HCT116 (cell line): ENCODE data around the gene TGOLN2. TPM values are rescaled to one million over a fixed set of nuclear protein-coding genes. Genes with fewer than 3 reads are reported as not detected.
"Not testable (repeated sequence)": the region's sequence is repeated elsewhere in the genome, so short reads cannot be mapped to it uniquely, and the experiment has no call there.

Source experiments
- ATAC-seq: fragments of 200-7000 bp; cut with Tn5 transposase; 2 replicates; pipeline ENCODE4 v1.9.1; 2020; ENCODE audit warnings: mild to moderate bottlenecking, moderate library complexity
- BruUV-seq: library from RNA; stranded (reverse); fragments of 400-500 nt; replicated peaks from 2 replicates; lab custom pipeline; 2021; lab: Mats Ljungman, UMichigan
- CTCF ChIA-PET: fragments of 300-600 bp; sonication (Branson Sonifier 250); formaldehyde crosslinking; loops from one replicate; lab custom pipeline; 2021; ENCODE audit warnings: antibody characterized with exemption; lab: Charles Lee
- POLR2A ChIA-PET: fragments of 300-600, 350-600 bp; sonication (Branson Sonifier 250); formaldehyde crosslinking; loops from one replicate; lab custom pipeline; 2021; ENCODE audit warnings: antibody characterized with exemption; lab: Charles Lee
- RAD21 ChIA-PET, 2 experiments: fragments of 300-600 bp; sonication (Branson Sonifier 250); formaldehyde crosslinking; loops; one replicate each; lab custom pipeline; 2023; ENCODE audit warnings: low total read pairs in 2 of 2; ENCODE audit not compliant: uncharacterized antibody in 2 of 2, unreplicated experiment in 2 of 2, low non-redundant PET in 1 of 2; lab: Charles Lee
- DNase-seq: peaks from one replicate; pipeline ENCODE4 v3.0.0-alpha.2; 2010; ENCODE audit warnings: low read depth, low spot score
- H2AFZ ChIP-seq: fragments of 200-600 bp; shearing (Covaris generic), sonication (generic); 2 replicates; pipeline ENCODE4 v1.6.1; 2017; ENCODE audit warnings: low read depth, mixed run types, mixed read lengths, antibody characterized with exemption, low read length; ENCODE audit not compliant: poor library complexity, severe bottlenecking
- H3K27ac ChIP-seq: 2 replicates; pipeline ENCODE4 v1.5.1; 2012; ENCODE audit warnings: low read depth, low read length
- H3K27me3 ChIP-seq: fragments of 200-600 bp; sonication (generic); 2 replicates; pipeline ENCODE4 v1.6.1; 2016; ENCODE audit warnings: mixed run types, low read length, mixed read lengths; ENCODE audit not compliant: insufficient read depth
- H3K36me3 ChIP-seq, 2 experiments: fragments of 200-500 bp in 1 of 2; fragments of 200-600 bp in 1 of 2; sonication (Bioruptor generic) in 1 of 2; sonication (generic) in 1 of 2; 2 replicates each; pipeline versions ENCODE4 v1.5.1 to v1.6.1; 2014 to 2016; ENCODE audit warnings: low read length in 2 of 2, inconsistent platforms in 1 of 2, mixed read lengths in 1 of 2, mixed run types in 1 of 2; ENCODE audit not compliant: insufficient read depth in 2 of 2, control insufficient read depth in 1 of 2
- H3K4me1 ChIP-seq, 2 experiments: fragments of 200-600 bp in 1 of 2; sonication (generic) in 1 of 2; 2 replicates each; pipeline versions ENCODE4 v1.5.1 to v1.6.1; 2012 to 2017; ENCODE audit warnings: low read length in 2 of 2, inconsistent platforms in 1 of 2, mild to moderate bottlenecking in 1 of 2, mixed read lengths in 1 of 2, mixed run types in 1 of 2, moderate library complexity in 1 of 2; ENCODE audit not compliant: insufficient read depth in 2 of 2, control insufficient read depth in 1 of 2
- H3K4me2 ChIP-seq: fragments of 200-600 bp; sonication (generic); 2 replicates; pipeline ENCODE4 v1.6.1; 2017; ENCODE audit warnings: mixed run types, low read length, mixed read lengths
- H3K4me3 ChIP-seq, 2 experiments: fragments of 200-600 bp in 1 of 2; sonication (generic) in 1 of 2; replicated peaks in 1 of 2; 2 replicates each; pipeline ENCODE4 v1.5.1; 2011 to 2016; ENCODE audit warnings: low read length in 2 of 2, control low read depth in 1 of 2, low read depth in 1 of 2, mild to moderate bottlenecking in 1 of 2, mixed read lengths in 1 of 2, mixed run types in 1 of 2
- H3K79me2 ChIP-seq: fragments of 200-600 bp; sonication (generic); 2 replicates; pipeline ENCODE4 v1.6.1; 2017; ENCODE audit warnings: mild to moderate bottlenecking, mixed run types, low read length, moderate library complexity, mixed read lengths; ENCODE audit not compliant: insufficient read depth
- H3K9ac ChIP-seq: fragments of 200-600 bp; sonication (generic); 2 replicates; pipeline ENCODE4 v1.6.1; 2016; ENCODE audit warnings: low read length, mixed read lengths
- H3K9me2 ChIP-seq: fragments of 200-600 bp; sonication (generic), shearing (Covaris generic); 2 replicates; pipeline ENCODE4 v1.6.1; 2017; ENCODE audit warnings: mixed run types, mild to moderate bottlenecking, moderate library complexity; ENCODE audit not compliant: insufficient read depth
- H3K9me3 ChIP-seq, 2 experiments: fragments of 200-500 bp in 1 of 2; fragments of 200-600 bp in 1 of 2; sonication (Bioruptor generic) in 1 of 2; sonication (generic) in 1 of 2; 2 replicates each; pipeline ENCODE4 v1.6.1; 2014 to 2017; ENCODE audit warnings: low read length in 2 of 2, mixed read lengths in 2 of 2, inconsistent platforms in 1 of 2, low read depth in 1 of 2, mild to moderate bottlenecking in 1 of 2, mixed run types in 1 of 2, moderate library complexity in 1 of 2; ENCODE audit not compliant: control insufficient read depth in 1 of 2, insufficient read depth in 1 of 2
- H4K20me1 ChIP-seq: fragments of 200-600 bp; sonication (generic), shearing (Covaris generic); 2 replicates; pipeline ENCODE4 v1.6.1; 2017; ENCODE audit warnings: mixed run types, mild to moderate bottlenecking, moderate library complexity; ENCODE audit not compliant: insufficient read depth
- FOSL1 ChIP-seq: IDR thresholded peaks from 2 replicates; pipeline ENCODE4 v1.6.1; 2012; ENCODE audit warnings: low read depth
- intact Hi-C: fragments of 100-400 bp; cut with micrococcal nuclease; formaldehyde crosslinking; loops from 2 replicates; pipeline ENCODE4 v1.10.0; 2022
- total RNA-seq: library from RNA; stranded (reverse); gene quantifications from one replicate; pipeline ENCODE4 v1.2.1, GENCODE V29; 2021; ENCODE audit not compliant: unreplicated experiment
- TF ChIP-seq, protein P1 (sequence below): IDR thresholded peaks from 2 replicates; pipeline ENCODE4 v1.6.1; 2012

The TGOLN2 gene
- total RNA-seq, 1 experiment from 2014 or later: 43.2 TPM

DNA sequence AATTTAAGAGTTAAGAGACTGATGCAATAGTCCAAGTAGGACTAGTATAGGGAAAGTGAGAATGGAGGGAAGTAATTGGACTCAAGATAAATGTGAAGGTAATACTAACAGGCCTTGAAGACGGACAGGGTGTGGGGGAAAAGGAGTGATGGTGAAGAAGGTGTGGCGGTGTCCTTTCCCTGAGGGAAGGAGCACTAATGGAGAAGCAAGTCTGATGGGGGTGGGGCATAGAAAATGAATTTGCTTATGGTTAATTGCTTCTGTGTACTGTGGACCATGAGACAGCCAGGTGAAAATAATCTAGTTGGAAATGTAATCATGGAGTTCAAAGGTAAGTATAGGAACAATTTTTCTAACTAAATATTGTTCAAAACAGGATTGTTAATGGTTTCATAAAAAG lies 7.1 kb upstream of the TGOLN2 start (continued):
- TF ChIP-seq, protein P1, sequence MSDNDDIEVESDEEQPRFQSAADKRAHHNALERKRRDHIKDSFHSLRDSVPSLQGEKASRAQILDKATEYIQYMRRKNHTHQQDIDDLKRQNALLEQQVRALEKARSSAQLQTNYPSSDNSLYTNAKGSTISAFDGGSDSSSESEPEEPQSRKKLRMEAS: no peak

DNA sequence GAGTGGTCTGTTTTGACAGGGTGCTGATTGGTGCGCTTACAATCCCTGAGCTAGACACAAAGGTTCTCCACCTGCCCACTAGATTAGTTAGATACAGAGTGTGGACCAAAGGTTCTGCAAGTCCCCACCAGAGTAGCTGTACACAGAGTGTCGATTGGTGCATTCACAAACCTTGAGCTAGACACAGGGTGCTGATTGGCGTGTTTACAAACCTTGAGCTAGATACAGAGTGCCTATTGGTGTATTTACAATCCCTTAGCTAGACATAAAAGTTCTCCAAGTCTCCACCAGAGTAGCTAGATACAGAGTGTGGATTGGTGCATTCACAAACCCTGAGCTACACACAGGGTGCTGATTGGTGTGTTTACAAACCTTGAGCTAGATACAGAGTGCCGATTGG lies 6.1 kb upstream of the TGOLN2 start:
- RAD21 ChIA-PET, POLR2A ChIA-PET: not testable (repeated sequence)

DNA sequence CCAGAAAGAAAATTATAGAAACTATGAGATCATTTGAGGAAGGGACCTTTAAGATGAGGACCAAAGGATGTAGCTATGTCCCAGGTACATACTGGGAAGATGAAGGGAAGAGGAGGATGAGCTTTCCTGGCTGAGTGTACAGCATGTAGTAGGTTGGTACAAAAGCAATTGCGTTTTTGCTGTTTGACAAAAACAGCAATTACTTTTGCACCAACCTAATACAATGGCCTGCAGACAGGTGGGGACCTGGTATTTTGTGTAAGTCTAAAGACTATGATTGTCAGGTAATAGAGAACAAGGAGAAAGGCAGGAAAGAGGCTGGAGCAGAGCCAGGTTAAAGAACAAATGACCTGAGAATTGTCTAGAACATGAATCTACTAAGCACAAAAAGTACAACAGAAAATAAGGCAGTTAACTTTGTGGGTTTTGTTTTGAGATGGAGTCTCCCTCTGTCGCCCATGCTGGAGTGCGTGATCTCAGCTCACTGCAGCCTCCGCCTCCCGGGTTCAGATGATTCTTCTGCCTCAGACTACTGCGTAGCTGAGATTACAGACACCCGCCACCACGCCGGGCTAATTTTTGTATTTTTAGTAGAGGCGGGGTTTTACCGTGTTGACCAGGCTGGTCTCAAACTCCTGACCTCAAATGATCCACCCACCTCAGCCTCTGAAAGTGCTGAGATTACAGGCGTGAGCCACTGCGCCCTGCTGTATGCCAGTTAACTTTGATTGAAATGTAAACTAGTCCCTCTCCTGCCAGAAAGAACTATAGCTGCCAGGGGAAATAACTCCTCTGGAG lies 3.2 kb upstream of the TGOLN2 start:
- H2AFZ ChIP-seq: no peak overlapping the region
- no peak for DNase-seq
- no peak overlapping the region for H3K4me2 ChIP-seq
- no peaks in the 10 kb centered on the region for H3K9me3 ChIP-seq
- H4K20me1 ChIP-seq: no peaks in the 10 kb centered on the region; the same call in 1 of the 2 replicates
- H3K79me2 ChIP-seq: peaks cover 17% of the 10 kb centered on the region
- intact Hi-C loops: no loop called here
- H3K27ac ChIP-seq: no peak overlapping the region
- H3K9me2 ChIP-seq: no peaks in the 10 kb centered on the region
- no peaks in the 10 kb centered on the region for H3K27me3 ChIP-seq
- CTCF ChIA-PET: no interaction called here
- POLR2A ChIA-PET: interaction anchor here (0.6 kb wide), 1 partner anchor 410 kb away, joined by 4 read pairs; no protein-coding TSS in a partner anchor
- no peak for TF ChIP-seq FOSL1
- ATAC-seq: no peak
- no peak overlapping the region for H3K4me3 ChIP-seq
- BruUV-seq: no TSS peak
- RAD21 ChIA-PET: no interaction called here
- H3K9ac ChIP-seq: no peak overlapping the region
- H3K4me1 ChIP-seq: peaks cover 10 to 20% of the 10 kb centered on the region in 2 experiments
- H3K36me3 ChIP-seq: peaks cover 0 to 5% of the 10 kb centered on the region in 2 experiments; a peak in 1 of 4 replicates

More for the DNA sequence above, 6.1 kb upstream of the TGOLN2 start:
- H3K9ac ChIP-seq, DNase-seq, H3K9me3 ChIP-seq, H3K27me3 ChIP-seq, H3K9me2 ChIP-seq, H3K4me3 ChIP-seq, BruUV-seq, CTCF ChIA-PET, H4K20me1 ChIP-seq, H3K36me3 ChIP-seq, intact Hi-C loops, ATAC-seq, H3K79me2 ChIP-seq, H3K27ac ChIP-seq, H2AFZ ChIP-seq, H3K4me2 ChIP-seq, H3K4me1 ChIP-seq: not testable (repeated sequence)

DNA sequence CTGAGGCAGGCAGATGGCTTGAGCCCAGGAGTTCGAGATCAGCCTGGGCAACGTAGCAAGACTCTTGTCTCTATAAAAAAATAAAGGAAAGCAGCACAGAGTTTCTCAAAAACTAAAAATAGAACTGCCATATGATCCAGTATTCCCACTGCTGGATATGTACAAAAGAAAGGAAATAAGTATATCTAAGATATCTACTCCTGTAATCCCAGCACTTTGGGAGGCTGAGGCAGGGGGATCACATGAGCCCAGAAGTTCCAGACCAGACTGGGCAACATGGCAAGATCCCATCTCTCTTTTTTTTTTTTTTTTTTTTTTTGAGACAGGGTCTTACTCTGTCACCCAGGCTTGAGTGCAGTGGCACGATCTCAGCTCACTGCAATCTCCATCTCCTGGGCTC lies 1.9 kb upstream of the TGOLN2 start:
- H3K79me2 ChIP-seq: peaks cover 31% of the 10 kb centered on the region
- H3K4me2 ChIP-seq, H3K9ac ChIP-seq, H3K9me3 ChIP-seq, RAD21 ChIA-PET, ATAC-seq, H3K4me3 ChIP-seq, H3K27ac ChIP-seq, DNase-seq, H4K20me1 ChIP-seq, BruUV-seq, H3K9me2 ChIP-seq, H2AFZ ChIP-seq, CTCF ChIA-PET, H3K27me3 ChIP-seq: not testable (repeated sequence)
- H3K36me3 ChIP-seq: peaks cover 6 to 15% of the 10 kb centered on the region in 2 experiments; a peak in 2 of 4 replicates
- intact Hi-C loops: loop anchor here (10.0 kb wide), 1 partner anchor 225 kb away; no protein-coding TSS in a partner anchor
- H3K4me1 ChIP-seq: peaks cover 10 to 21% of the 10 kb centered on the region in 2 experiments
- POLR2A ChIA-PET: interaction anchor here (1.4 kb wide), 1 partner anchor 10 kb away, joined by 3 read pairs; no protein-coding TSS in a partner anchor
